Left hindlimb (tissue), 1 donor: ENCODE data around the gene SULT1C4.
"Not testable (repeated sequence)": the region's sequence is repeated elsewhere in the genome, so short reads cannot be mapped to it uniquely, and the experiment has no call there.

Experiments
- DNase-seq: peaks from one replicate; pipeline ENCODE4 v3.0.0-alpha.2; 2018

The SULT1C4 gene

GRCh38 chr2:108414256-108414876 is 36.6 kb downstream of the SULT1C4 start:
- DNase-seq = no peak

DNA sequence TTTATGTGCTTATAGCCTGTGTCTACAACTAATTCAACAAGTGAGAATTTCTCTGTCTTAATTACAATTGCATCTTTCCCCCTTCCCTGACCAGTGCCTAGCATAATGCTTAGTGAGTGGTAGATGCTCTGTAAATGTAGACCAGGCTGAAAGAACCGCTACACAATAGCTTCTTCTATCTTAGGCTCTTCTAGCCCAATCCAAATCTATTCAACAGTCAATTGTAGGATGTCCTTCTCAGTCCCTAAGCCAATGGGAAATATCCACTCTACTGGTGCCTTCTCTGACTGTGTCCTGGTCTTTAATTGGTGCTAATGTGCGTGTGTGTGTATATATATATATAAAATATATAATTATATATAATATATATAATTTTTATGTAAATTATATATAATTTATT is 37.2 kb downstream of the SULT1C4 start:
- no peak for DNase-seq

- no peak for DNase-seq
These were observed 39.5 kb downstream of the SULT1C4 start for GRCh38 chr2:108417254-108417653.

DNA sequence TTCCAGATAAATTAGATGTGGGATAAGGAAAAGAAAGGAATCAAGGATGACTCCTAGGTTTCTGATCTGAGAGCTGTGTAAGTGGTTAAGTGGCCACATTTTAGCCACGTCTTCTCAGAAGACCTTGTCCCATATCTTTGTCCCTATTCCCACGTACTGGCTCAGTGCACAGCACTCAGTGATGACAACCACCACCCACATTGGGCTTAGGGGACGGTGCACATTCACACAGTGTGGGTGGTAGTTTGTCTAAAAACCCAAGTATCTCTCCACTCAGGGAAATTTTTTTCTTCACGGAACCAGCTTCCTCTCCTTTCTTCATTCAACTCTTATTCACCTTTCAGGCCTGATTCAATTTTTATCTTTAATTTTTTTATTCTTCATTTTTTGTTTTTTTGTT is 40.7 kb downstream of the SULT1C4 start:
- DNase-seq = no peak

DNA sequence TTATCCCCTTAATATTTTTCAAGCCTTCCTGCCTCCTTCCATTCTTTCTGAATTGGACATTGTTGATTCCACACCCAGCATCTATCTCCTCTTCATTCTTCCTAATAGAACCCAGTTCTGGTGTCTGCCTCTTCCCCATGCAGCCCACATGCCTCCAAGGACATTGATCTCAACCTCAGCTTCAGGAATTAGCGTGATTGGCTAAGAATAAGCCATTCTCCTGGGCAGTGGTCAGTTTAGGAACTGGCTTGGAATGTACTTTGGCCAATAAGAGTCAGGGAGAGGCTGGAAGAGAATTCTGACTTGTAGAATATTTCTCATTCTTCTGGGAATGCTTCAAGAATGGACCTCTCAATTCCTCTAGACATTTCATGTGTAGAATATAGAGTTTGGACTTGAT is 45.3 kb downstream of the SULT1C4 start:
- no peak for DNase-seq

- DNase-seq = no peak
These were observed 45.9 kb downstream of the SULT1C4 start for GRCh38 chr2:108423502-108424251.

DNA sequence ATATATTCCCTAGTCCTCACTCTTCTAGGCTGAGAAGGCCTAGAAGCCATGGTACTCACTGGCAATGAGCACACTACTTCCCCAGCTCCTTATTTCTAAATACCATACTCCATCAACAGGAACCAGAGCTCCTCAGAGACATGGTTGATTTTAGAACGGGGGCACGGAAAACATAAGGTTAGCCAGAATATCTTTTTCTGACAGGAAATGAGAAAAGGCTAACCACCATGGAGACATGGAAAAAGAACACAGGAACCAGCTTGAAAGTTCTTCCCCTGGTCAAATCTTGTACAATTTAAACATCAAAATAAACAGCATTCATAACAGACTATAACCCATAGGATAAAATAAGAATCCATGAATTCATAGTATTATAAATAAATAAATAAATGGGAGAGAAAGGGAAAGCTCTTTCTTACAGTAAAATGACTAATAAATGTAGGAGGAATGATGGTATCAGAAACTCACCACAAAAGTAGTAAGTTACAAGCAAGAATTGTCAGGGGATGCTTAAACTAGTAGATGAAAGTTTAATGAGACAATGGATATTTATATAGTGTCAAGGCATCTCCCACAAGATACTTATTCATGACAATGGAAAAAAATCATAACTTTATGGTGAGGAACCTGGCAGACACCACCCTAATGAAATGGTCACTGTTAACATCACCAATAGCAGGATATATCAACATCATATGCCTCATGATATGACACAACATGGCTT is 50.7 kb downstream of the SULT1C4 start:
- DNase-seq = no peak

DNA sequence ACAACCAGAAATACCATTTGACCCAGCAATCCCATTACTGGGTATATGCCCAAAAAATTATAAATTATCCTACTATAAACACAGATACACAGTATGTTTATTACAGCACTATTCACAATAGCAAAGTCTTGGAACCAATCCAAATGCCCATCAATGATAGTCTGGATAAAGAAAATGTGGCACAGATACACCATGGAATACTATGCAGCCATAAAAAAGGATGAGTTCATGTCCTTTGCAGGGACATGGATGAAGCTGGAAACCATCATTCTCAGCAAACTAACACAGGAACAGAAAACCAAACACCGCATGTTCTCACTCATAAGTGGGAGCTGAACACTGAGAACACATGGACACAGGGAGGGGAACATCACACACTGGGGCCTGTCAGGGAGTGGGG is 57.8 kb downstream of the SULT1C4 start:
- DNase-seq = not testable (repeated sequence)

DNA sequence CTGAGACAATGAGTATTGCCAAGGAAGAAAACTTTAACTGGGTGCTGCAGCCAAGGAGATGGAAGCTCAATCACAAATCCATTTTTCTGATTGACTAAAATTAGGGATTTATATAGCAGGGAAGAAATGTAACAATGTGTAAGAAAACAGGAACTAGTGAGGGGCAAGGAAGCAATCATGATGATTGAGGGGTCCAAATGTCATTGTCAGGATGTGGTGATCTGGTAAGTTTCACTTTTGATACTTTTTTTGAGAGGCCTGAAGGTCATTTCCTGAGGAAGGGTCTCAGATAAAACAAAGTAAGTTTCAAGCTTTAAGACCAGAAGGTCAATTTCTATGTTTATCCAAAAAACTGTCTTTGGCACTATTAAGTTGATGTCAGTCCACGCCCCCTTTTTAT is 59.2 kb downstream of the SULT1C4 start:
- no peak for DNase-seq
